Measurements from ENCODE around the gene DCTPP1. TPM values are rescaled to one million over a fixed set of nuclear protein-coding genes. Genes with fewer than 3 reads are reported as not detected.
A peak's percentile ranks its signal among the peaks of the same experiment; 100 is the strongest.
"Not testable (repeated sequence)": the region's sequence is repeated elsewhere in the genome, so short reads cannot be mapped to it uniquely, and the experiment has no call there.

DCTPP1 gene
- total RNA-seq, 1 donor from 2014 or later = 62.1 TPM

- no peak for TF ChIP-seq CTCF (conservative IDR thresholded peaks at IDR 0.05)
- no peak overlapping the region for H3K27ac Mint-ChIP-seq
These were observed 32.8 kb downstream of the DCTPP1 start for GRCh38 chr16:30397056-30397455.

GRCh38 chr16:30396627-30397026 is 33.2 kb downstream of the DCTPP1 start:
- H3K27ac Mint-ChIP-seq, H3K36me3 Mint-ChIP-seq, H3K9me3 Mint-ChIP-seq: not testable (repeated sequence)

More at GRCh38 chr16:30397056-30397455, 32.8 kb downstream of the DCTPP1 start:
- peaks cover 3% of the 10 kb centered on the region for H3K36me3 Mint-ChIP-seq
- peaks cover 45% of the 10 kb centered on the region for H3K4me1 Mint-ChIP-seq (ENCODE audit: unreplicated experiment)
- no peaks in the 10 kb centered on the region for H3K27me3 Mint-ChIP-seq
- no peaks in the 10 kb centered on the region for H3K9me3 Mint-ChIP-seq
- H3K4me3 Mint-ChIP-seq = peak overlapping the region; percentile 62
- no peak for DNase-seq (ENCODE audit: extremely low spot score, unreplicated experiment)

GRCh38 chr16:30395992-30396585 is 33.7 kb downstream of the DCTPP1 start:
- Mint-ChIP-seq H3K27ac (peak overlapping the region; percentile 74), H3K9me3 (no peaks in the 10 kb centered on the region), H3K4me3 (peak overlapping the region; percentile 86), H3K27me3 (no peaks in the 10 kb centered on the region), H3K4me1 (ENCODE audit: unreplicated experiment) (peaks cover 39% of the 10 kb centered on the region), H3K36me3 (peaks cover 3% of the 10 kb centered on the region)
- no peak for TF ChIP-seq CTCF (conservative IDR thresholded peaks at IDR 0.05)
- no peak for DNase-seq (ENCODE audit: extremely low spot score, unreplicated experiment)

More at GRCh38 chr16:30396627-30397026, 33.2 kb downstream of the DCTPP1 start:
- peaks cover 42% of the 10 kb centered on the region for H3K4me1 Mint-ChIP-seq (ENCODE audit: unreplicated experiment)
- DNase-seq (ENCODE audit: extremely low spot score, unreplicated experiment); H3K27me3 Mint-ChIP-seq: not testable (repeated sequence)
- peak overlapping the region; percentile 62 for H3K4me3 Mint-ChIP-seq

GRCh38 chr16:30395155-30395991 is 34.5 kb downstream of the DCTPP1 start, which contains the start of gene ZNF48:
Gene ZNF48 (plus strand): TSS chr16:30395420. CDS start chr16:30395795, 375 bp downstream.
- Mint-ChIP-seq H3K9me3 (no peaks in the 10 kb centered on the region), H3K4me1 (ENCODE audit: unreplicated experiment) (peaks cover 35% of the 10 kb centered on the region), H3K4me3 (peak within 1 kb of the TSS; percentile 88), H3K27ac (peak within 1 kb of the TSS; percentile 85), H3K36me3 (peaks cover 3% of the 10 kb centered on the region), H3K27me3 (no peaks in the 10 kb centered on the region)
- DNase-seq (ENCODE audit: extremely low spot score, unreplicated experiment) = peak; percentile 89
- peak; percentile 59 for TF ChIP-seq CTCF (conservative IDR thresholded peaks at IDR 0.05)

- Mint-ChIP-seq H3K9me3 (no peaks in the 10 kb centered on the region), H3K4me3 (peak overlapping the region; percentile 88), H3K27ac (peak overlapping the region; percentile 85), H3K4me1 (ENCODE audit: unreplicated experiment) (peaks cover 30% of the 10 kb centered on the region), H3K36me3 (peaks cover 3% of the 10 kb centered on the region), H3K27me3 (no peaks in the 10 kb centered on the region)
- DNase-seq (ENCODE audit: extremely low spot score, unreplicated experiment) = no peak
- TF ChIP-seq CTCF (conservative IDR thresholded peaks at IDR 0.05) = no peak
These were observed 35.2 kb downstream of the DCTPP1 start for GRCh38 chr16:30394592-30395154.

GRCh38 chr16:30383521-30383920 is 46.3 kb downstream of the DCTPP1 start:
- no peaks in the 10 kb centered on the region for H3K9me3 Mint-ChIP-seq
- no peak overlapping the region for H3K27ac Mint-ChIP-seq
- no peak for TF ChIP-seq CTCF (conservative IDR thresholded peaks at IDR 0.05)
- H3K4me3 Mint-ChIP-seq = no peak overlapping the region
- H3K27me3 Mint-ChIP-seq = no peaks in the 10 kb centered on the region
- H3K36me3 Mint-ChIP-seq = peaks cover 3% of the 10 kb centered on the region
- H3K4me1 Mint-ChIP-seq (ENCODE audit: unreplicated experiment) = peaks cover 10% of the 10 kb centered on the region
- no peak for DNase-seq (ENCODE audit: extremely low spot score, unreplicated experiment)

Data from type B pancreatic cell (in vitro differentiated cells).